GM12891 (cell line): ENCODE results near the gene RPP38.

ENCODE experiments used
- POLR2A ChIP-seq: IDR thresholded peaks from 2 replicates; pipeline ENCODE4 v1.6.1; 2011; ENCODE audit warnings: low read depth, low read length, control low read depth
- POLR2AphosphoS5 ChIP-seq: IDR thresholded peaks from 2 replicates; pipeline ENCODE4 v1.6.1; 2011; ENCODE audit warnings: low read depth, low read length, control low read depth
- POU2F2 ChIP-seq: IDR thresholded peaks from 2 replicates; pipeline ENCODE4 v1.6.1; 2011; ENCODE audit warnings: low read depth, mild to moderate bottlenecking, control low read depth, low read length, moderate library complexity
- TAF1 ChIP-seq: IDR thresholded peaks from 2 replicates; pipeline ENCODE4 v1.6.1; 2011; ENCODE audit warnings: low read depth, low read length, control low read depth

GRCh38 chr10:15084502-15084922 lies 12.6 kb upstream of the RPP38 start:
- TF ChIP-seq POLR2A = no peak
- TF ChIP-seq POLR2AphosphoS5 = no peak
- no peak for TF ChIP-seq TAF1
- no peak for TF ChIP-seq POU2F2
